Mucosa of gallbladder (tissue), 1 donor: ENCODE measurements around the gene SIT1. TPM values are rescaled to one million over a fixed set of nuclear protein-coding genes. Genes with fewer than 3 reads are reported as not detected.

Experiments
- DNase-seq: peaks from one replicate; pipeline ENCODE4 v3.0.0-alpha.2; 2020; ENCODE audit warnings: low spot score
- total RNA-seq: library from RNA; stranded (reverse); gene quantifications from one replicate; pipeline ENCODE4 v1.2.1, GENCODE V29; 2021
- donor health status: DM: no; HTN: no; CAD: no.

The SIT1 gene
- total RNA-seq, 1 donor from 2014 or later = 2.7 TPM

DNA sequence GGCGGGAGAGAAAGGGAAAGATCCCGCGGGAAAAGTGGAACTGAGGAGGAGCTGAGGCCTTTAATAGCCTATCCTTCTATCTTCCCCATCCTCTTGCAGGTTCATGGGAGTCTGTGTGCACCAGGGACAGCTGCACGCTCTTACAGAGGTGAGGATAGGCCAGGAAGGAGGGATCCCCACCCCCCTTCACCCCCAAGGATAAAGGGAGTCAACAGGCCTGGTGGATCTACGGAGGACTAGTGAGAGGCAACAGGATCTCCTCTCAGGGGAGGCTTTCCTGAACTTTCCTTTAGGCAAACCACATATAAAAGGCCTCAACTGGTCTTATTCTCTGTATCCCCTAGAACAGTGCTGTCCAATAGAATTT is 44.6 kb downstream of the SIT1 start:
- DNase-seq = no peak

DNA sequence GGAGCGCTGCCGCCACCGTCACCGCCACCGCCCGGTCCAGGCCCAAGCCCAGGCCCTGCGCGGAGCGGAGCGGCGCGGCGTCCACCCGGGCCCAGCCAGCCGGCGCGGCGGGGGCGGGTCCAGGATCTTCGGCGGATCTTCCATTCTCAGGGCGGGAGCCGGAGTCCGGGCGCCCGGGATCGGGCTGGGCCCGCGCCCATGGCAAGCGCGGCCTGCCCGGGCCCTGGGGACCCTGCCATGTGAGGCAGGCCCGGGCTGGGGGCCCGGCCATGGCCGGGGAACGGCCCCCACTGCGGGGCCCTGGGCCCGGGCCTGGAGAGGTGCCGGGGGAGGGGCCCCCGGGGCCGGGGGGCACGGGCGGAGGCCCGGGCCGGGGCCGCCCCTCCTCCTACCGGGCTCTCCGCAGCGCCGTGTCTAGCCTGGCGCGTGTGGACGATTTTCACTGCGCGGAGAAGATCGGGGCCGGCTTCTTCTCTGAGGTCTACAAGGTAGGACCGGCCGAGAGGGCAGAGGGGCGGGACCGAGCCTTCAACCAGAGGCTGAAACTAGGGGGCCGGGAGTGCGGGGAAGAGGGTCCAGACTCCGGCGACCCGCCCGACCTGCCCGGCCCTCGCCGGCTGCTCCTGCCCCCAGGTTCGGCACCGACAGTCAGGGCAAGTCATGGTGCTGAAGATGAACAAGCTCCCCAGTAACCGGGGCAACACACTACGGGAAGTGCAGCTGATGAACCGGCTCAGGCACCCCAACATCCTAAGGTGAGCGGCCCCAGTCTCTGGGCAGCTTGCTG is 45.2 kb downstream of the SIT1 start:
- no peak for DNase-seq

DNA sequence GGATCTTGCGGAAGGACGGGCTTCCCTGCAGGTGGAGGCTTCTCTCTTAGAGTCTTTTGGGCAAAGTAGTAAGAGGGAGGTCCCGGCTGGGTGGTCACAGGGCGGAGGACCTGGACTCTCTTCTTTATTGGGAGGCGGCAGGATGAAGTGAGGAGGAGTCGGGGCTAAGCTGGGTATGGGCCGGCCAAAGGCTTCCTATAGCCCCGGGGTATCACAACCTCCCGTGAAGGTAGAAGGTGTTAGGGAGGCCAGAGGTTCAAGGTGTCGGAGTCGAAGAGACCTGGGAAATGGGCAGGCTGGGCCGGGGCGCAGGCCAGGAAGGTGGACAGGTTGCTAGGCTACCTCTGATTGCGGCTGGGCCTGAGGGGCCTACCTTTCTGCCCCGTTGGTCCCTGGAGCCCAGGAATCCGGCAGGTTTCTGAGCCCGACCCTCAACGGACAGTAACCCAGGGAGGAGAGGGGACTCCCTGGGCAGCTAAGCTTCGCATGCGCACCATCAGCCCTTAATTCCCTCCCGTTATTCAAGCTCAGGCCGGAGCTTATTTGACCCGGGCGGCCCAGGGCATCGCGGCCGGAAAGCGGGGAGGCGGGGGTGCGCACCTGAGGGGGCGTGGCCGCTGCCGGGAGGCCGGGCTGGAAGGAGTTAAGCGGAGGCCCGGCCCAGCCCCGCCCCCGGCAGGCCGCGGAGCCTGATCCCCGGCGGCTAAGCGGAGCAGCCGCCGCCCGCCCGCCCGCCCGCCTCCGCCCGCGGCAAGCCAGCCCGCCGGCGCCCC is 46.0 kb downstream of the SIT1 start, which contains the start of gene TESK1:
TESK1 (plus strand) TSS at position 685 of the 773 bp plus-strand sequence. CDS start 358 bp downstream, outside the sequence.
- DNase-seq = peak; percentile 67

DNA sequence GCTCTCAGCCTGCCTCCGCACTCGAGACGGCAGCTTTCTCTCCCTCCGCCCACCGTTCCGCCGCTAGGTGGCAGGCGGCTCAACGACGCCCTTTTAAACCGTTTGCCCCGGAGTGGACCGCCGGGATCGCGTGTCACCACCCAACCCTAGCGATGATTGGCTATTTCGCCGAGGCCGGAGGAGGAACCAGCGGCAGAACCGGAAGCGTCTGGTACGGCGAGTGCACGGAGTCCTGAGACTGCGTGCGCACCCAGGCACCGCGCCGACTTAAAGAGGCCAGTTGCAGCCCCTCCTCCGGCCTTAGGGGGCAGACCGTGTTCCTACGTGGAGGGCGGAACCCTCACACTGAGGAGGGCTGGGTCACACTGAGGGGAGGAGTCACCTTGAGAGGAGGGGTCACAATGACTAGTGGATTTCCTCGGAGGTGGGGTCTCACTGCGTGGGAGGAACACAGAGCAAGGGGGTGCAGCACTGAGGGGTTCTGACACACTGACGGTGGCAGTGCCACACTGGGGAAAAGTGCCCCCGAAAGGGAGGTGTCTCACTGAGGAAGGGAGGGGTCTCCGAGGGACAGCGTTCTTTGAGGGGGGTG is 46.6 kb downstream of the SIT1 start:
- DNase-seq = peak; percentile 100

DNA sequence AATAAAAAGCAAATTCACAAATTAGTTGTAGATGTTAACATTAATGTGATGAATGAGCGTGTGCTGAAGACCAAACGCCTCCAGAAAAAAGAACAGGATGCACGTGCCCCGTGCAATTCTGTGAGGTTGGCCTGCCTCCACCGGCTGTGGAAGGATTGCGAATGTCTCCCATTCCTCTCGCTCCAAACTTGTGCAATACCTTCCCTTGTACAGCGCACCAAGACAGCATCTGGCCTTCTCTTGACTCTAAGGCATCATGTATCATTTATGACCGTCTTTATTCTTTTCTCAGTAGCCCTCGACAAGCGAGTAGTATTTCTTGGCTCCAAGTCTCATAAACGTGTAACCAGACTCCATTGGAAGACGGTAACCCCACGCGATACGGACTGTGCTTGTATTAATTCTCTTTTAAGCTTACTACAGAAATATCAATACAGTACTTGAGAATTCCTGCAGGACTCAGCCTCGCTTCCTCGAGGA is 47.2 kb downstream of the SIT1 start:
- DNase-seq = peak; percentile 70

DNA sequence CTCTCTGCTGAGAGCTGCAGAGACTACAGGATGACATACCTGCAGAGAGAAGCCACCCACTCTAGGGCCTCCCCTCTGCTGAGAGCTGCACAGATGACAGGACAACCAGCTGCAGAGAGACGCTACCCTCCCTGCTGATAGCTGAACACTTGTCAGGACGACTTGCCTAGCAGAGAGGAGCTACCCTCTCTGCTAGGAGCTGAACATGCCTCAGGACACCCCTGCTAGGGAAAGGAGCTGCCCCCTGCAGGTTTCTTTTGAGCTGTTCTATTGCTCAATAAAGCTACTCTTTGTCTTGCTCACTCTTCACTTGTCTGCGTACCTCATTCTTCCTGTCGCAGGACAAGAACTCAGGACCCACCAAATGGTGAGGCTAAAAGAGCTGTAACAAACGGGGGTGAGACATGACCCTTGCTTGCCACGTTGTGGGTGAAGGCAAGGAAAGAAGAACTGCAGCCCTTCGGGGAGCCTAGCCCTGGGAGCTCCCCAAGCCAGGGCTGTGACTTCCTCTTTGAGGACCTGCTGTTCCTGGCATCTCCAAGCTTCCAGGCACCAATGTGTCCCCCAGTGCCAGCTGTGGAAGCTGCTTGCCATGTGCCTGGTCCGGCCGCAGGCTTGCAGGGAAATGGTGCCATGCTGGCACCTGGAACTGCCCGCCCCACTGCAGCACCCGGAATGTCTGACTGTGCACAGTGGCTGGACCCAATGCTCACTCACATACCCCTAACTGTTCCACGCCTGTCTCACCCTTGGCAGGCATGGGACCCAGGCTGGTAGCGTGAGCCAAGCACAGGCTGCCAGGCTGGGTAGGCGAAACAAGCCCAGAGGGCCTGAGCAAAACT is 50.7 kb downstream of the SIT1 start:
- no peak for DNase-seq

Other genes with a start within 250 kb of the SIT1 start
- gene RUSC2, start 160.8 kb downstream of the SIT1 start, total RNA-seq = 35.2 TPM
- 56.9 TPM for gene TESK1, start 45.7 kb downstream of the SIT1 start, total RNA-seq
- 2.4 TPM for gene CD72, start 32.5 kb downstream of the SIT1 start, total RNA-seq
- gene RMRP, start 7.1 kb upstream of the SIT1 start, total RNA-seq = 17,824 TPM
- gene CCDC107, start 7.4 kb upstream of the SIT1 start, total RNA-seq = 59.2 TPM
- 6.4 TPM for gene ARHGEF39, start 14.3 kb upstream of the SIT1 start, total RNA-seq
- gene CA9, start 23.0 kb upstream of the SIT1 start, total RNA-seq = 777 TPM
- gene TPM2, start 39.0 kb upstream of the SIT1 start, total RNA-seq = 1,716 TPM
- 482 TPM for gene TLN1, start 81.3 kb upstream of the SIT1 start, total RNA-seq
- gene CREB3, start 81.7 kb upstream of the SIT1 start, total RNA-seq = 48.1 TPM
- gene GBA2, start 98.3 kb upstream of the SIT1 start, total RNA-seq = 161 TPM
- gene RGP1, start 98.4 kb upstream of the SIT1 start, total RNA-seq = 36.6 TPM
- gene MSMP, start 103.3 kb upstream of the SIT1 start, total RNA-seq = 1.1 TPM
- gene NPR2, start 140.7 kb upstream of the SIT1 start, total RNA-seq = 22.0 TPM
- gene SPAG8, start 161.3 kb upstream of the SIT1 start, total RNA-seq = 4.6 TPM
- 30.7 TPM for gene HINT2, start 164.1 kb upstream of the SIT1 start, total RNA-seq
- gene FAM221B, start 177.8 kb upstream of the SIT1 start, total RNA-seq = not detected
- 36.2 TPM for gene TMEM8B, start 178.3 kb upstream of the SIT1 start, total RNA-seq
- gene OR13J1, start 219.5 kb upstream of the SIT1 start, total RNA-seq = not detected